PC-9 (cell line): Measurements from ENCODE around the gene RNF130.
A peak's percentile ranks its signal among the peaks of the same experiment; 100 is the strongest.

Experiments
- EZH2 ChIP-seq: fragments of 200-600 bp; sonication (generic); IDR thresholded peaks from 2 replicates; pipeline ENCODE4 v1.8.0; 2017; ENCODE audit warnings: antibody characterized with exemption, low read depth
- TF ChIP-seq, protein P1 (sequence below): fragments of 200-600 bp; sonication (generic); conservative IDR thresholded peaks from 2 replicates; pipeline ENCODE4 v1.6.1; 2017; ENCODE audit warnings: mixed run types, antibody characterized with exemption, mild to moderate bottlenecking, moderate library complexity

DNA sequence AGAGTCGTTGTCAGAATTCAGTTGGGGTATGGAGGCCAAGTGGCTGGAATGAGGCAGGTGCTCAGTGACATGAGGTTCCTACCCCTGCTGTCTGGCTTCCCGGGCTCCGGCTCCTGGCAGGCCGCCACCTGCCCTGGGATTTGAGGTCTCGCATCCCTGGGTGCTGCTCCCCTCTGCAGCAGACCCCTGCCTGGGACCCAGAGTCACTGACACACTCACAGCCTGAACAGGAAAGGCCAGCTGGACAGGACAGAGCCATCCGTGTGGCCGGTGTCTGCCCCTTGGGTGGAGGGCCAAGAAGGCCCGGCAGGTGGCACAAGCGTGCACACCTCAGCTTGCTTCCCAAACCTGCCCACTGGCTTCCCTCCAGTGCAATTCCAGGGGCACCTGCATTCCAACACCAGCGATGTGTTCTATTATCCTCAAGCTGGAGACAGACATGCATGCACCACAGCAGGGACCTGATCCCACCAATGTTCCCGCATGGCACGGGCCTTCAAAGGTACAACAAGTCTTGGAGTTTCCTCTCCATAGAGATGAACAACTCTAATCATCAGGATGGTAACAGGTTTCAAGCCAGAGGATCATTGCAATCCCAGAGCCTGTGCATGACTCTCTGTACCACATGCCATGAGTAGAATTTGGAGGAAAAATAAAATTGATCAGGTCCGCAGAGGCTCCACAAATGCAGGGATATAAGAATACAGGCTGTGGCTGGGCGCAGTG is 45.6 kb upstream of the RNF130 start:
- TF ChIP-seq, protein P1, sequence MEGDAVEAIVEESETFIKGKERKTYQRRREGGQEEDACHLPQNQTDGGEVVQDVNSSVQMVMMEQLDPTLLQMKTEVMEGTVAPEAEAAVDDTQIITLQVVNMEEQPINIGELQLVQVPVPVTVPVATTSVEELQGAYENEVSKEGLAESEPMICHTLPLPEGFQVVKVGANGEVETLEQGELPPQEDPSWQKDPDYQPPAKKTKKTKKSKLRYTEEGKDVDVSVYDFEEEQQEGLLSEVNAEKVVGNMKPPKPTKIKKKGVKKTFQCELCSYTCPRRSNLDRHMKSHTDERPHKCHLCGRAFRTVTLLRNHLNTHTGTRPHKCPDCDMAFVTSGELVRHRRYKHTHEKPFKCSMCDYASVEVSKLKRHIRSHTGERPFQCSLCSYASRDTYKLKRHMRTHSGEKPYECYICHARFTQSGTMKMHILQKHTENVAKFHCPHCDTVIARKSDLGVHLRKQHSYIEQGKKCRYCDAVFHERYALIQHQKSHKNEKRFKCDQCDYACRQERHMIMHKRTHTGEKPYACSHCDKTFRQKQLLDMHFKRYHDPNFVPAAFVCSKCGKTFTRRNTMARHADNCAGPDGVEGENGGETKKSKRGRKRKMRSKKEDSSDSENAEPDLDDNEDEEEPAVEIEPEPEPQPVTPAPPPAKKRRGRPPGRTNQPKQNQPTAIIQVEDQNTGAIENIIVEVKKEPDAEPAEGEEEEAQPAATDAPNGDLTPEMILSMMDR, result peak; percentile 80
- no peak for TF ChIP-seq EZH2
